Astrocyte (in vitro differentiated cells and primary cell): Measurements from ENCODE around the gene POLR2E. TPM values are rescaled to one million over a fixed set of nuclear protein-coding genes. Genes with fewer than 3 reads are reported as not detected.

ENCODE experiments used
- DNase-seq: peaks from one replicate; pipeline ENCODE4 v3.0.0-alpha.2; 2010; ENCODE audit warnings: low read depth
- FAIRE-seq: peaks from 2 replicates; lab custom pipeline; 2011; peaks lifted over from hg19 to GRCh38; lab: Jason Lieb, UNC
- H2AFZ ChIP-seq: 2 replicates; pipeline ENCODE4 v1.6.0; 2012; ENCODE audit warnings: low read depth, low read length, inconsistent platforms
- H3K27ac ChIP-seq: 2 replicates; pipeline ENCODE4 v1.5.1; 2011; ENCODE audit warnings: low read depth, low read length, inconsistent platforms
- H3K27me3 ChIP-seq: 2 replicates; pipeline ENCODE4 v1.6.0; 2011; ENCODE audit warnings: low read length, inconsistent platforms; ENCODE audit not compliant: insufficient read depth
- H3K36me3 ChIP-seq: 2 replicates; pipeline ENCODE4 v1.5.1; 2011; ENCODE audit warnings: low read length, inconsistent platforms; ENCODE audit not compliant: insufficient read depth
- H3K4me1 ChIP-seq: 2 replicates; pipeline ENCODE4 v1.5.1; 2011; ENCODE audit warnings: low read length, inconsistent platforms; ENCODE audit not compliant: insufficient read depth
- H3K4me2 ChIP-seq: 2 replicates; pipeline ENCODE4 v1.6.0; 2012; ENCODE audit warnings: low read length, inconsistent platforms
- H3K4me3 ChIP-seq: 2 replicates; pipeline ENCODE4 v1.5.1; 2011; ENCODE audit warnings: low read depth, mild to moderate bottlenecking, low read length, inconsistent platforms; ENCODE audit not compliant: insufficient read depth
- H3K79me2 ChIP-seq: 2 replicates; pipeline ENCODE4 v1.6.0; 2012; ENCODE audit warnings: mild to moderate bottlenecking, low read length, inconsistent platforms; ENCODE audit not compliant: insufficient read depth
- H3K9ac ChIP-seq: 2 replicates; pipeline ENCODE4 v1.6.0; 2012; ENCODE audit warnings: mild to moderate bottlenecking, low read length, inconsistent platforms
- H3K9me3 ChIP-seq: 2 replicates; pipeline ENCODE4 v1.5.1; 2012; ENCODE audit warnings: low read depth, mild to moderate bottlenecking, low read length, inconsistent platforms; ENCODE audit not compliant: insufficient read depth
- H4K20me1 ChIP-seq: 2 replicates; pipeline ENCODE4 v1.6.0; 2012; ENCODE audit warnings: low read length, inconsistent platforms; ENCODE audit not compliant: insufficient read depth
- H3K27ac Mint-ChIP-seq: one replicate; pipeline ENCODE4 v1.8.0; 2021; ENCODE audit warnings: mild to moderate bottlenecking, mixed read lengths; ENCODE audit not compliant: unreplicated experiment
- H3K27me3 Mint-ChIP-seq: one replicate; pipeline ENCODE4 v1.8.0; 2021; ENCODE audit warnings: low read depth, mixed read lengths; ENCODE audit not compliant: unreplicated experiment
- H3K36me3 Mint-ChIP-seq: one replicate; pipeline ENCODE4 v1.8.0; 2021; ENCODE audit warnings: low read depth, mixed read lengths; ENCODE audit not compliant: unreplicated experiment
- H3K4me1 Mint-ChIP-seq: one replicate; pipeline ENCODE4 v1.8.0; 2021; ENCODE audit warnings: low read depth, mixed read lengths; ENCODE audit not compliant: unreplicated experiment
- H3K4me3 Mint-ChIP-seq: one replicate; pipeline ENCODE4 v1.8.0; 2021; ENCODE audit warnings: mild to moderate bottlenecking, moderate library complexity, mixed read lengths; ENCODE audit not compliant: unreplicated experiment
- H3K9me3 Mint-ChIP-seq: one replicate; pipeline ENCODE4 v1.8.0; 2021; ENCODE audit warnings: mild to moderate bottlenecking, mixed read lengths; ENCODE audit not compliant: unreplicated experiment
- CTCF ChIP-seq: IDR thresholded peaks from 2 replicates; pipeline ENCODE4 v1.5.1; 2011; ENCODE audit warnings: low read depth, mild to moderate bottlenecking, inconsistent platforms, low read length, moderate library complexity; ENCODE audit not compliant: insufficient read depth
- EZH2 ChIP-seq: IDR thresholded peaks from 2 replicates; pipeline ENCODE4 v1.6.1; 2012; ENCODE audit warnings: mild to moderate bottlenecking, low read length, inconsistent platforms; ENCODE audit not compliant: insufficient read depth
- total RNA-seq: library from RNA; stranded (reverse); gene quantifications from 2 replicates; pipeline ENCODE4 v1.2.1, GENCODE V29; 2021

POLR2E gene
- total RNA-seq, 1 donor from 2014 or later, result 207 TPM

- no peak overlapping the region for H2AFZ ChIP-seq
- H3K9me3 Mint-ChIP-seq, result no peaks in the 10 kb centered on the region
- DNase-seq, result no peak
- H3K27me3 Mint-ChIP-seq, result peaks cover 35% of the 10 kb centered on the region
- H3K79me2 ChIP-seq, result no peaks in the 10 kb centered on the region
- H3K4me1 ChIP-seq, result no peaks in the 10 kb centered on the region
- H3K4me3 Mint-ChIP-seq, result no peak overlapping the region
- no peak overlapping the region for H3K27ac ChIP-seq
- H3K9ac ChIP-seq, result no peak overlapping the region
- H3K9me3 ChIP-seq, result no peaks in the 10 kb centered on the region
- H3K4me2 ChIP-seq, result no peak overlapping the region
- H3K27me3 ChIP-seq, result peaks cover 31% of the 10 kb centered on the region
- peaks cover 2% of the 10 kb centered on the region for H3K36me3 Mint-ChIP-seq
- H4K20me1 ChIP-seq, result no peaks in the 10 kb centered on the region
- H3K4me3 ChIP-seq, result no peak overlapping the region
- TF ChIP-seq EZH2, result no peak
- TF ChIP-seq CTCF, result no peak
- no peak overlapping the region for H3K27ac Mint-ChIP-seq
- no peak for FAIRE-seq
- H3K36me3 ChIP-seq, result no peaks in the 10 kb centered on the region
- no peaks in the 10 kb centered on the region for H3K4me1 Mint-ChIP-seq
Measured at GRCh38 chr19:1072371-1073015, 22.7 kb downstream of the POLR2E start.

DNA sequence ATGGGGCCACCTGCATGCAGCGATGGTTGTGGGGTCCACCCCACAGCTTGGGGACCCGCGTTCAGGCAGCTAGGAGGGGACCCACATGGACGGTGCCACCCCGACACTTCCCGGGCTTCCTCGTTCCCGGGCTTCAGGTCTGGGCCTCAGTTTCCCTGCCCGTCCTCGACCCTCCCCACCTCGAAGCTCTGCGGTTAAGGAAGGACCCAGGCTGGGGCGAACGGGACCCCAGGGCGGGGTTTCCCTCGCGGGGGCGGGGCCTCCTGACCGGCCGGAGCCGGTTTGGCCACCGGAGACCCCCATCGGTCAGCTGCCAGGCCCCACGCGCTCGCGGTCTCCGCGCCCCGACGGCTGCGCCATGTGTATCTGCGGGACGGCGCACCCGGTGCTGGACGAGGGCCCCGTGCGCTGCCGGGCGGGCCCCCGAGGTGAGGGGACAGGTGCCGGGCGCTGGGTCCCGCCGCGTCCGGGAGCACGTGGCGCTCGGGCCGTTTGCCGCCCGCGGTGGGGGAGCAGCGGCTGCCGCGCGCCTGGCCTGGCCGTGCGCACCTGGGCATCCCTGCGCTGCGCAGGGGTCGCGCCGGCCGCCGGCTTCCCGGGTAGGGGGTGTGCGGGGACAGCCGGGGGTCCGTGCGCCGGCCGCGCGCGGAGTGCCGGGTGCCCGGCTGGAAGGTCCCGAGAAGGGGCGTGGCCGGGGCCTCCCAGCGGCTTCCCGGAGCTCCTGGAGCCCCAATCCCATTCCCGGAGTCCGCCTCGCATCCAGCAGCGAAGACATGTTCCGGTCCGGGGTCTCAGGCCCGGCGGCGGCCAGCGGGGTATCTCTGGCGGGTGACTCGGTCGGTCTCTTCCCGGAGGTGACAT lies 24.0 kb downstream of the POLR2E start:
- Mint-ChIP-seq H3K36me3 (peaks cover 2% of the 10 kb centered on the region), H3K4me3 (no peak overlapping the region), H3K27ac (no peak overlapping the region), H3K4me1 (no peaks in the 10 kb centered on the region), H3K27me3 (peaks cover 35% of the 10 kb centered on the region), H3K9me3 (no peaks in the 10 kb centered on the region)
- Histone ChIP-seq H3K9ac (no peak overlapping the region), H3K79me2 (no peaks in the 10 kb centered on the region), H3K4me2 (peak overlapping the region; percentile 44), H3K4me3 (no peak overlapping the region), H3K4me1 (peaks cover 3% of the 10 kb centered on the region), H3K36me3 (no peaks in the 10 kb centered on the region), H3K27ac (no peak overlapping the region), H4K20me1 (no peaks in the 10 kb centered on the region), H3K27me3 (peaks cover 35% of the 10 kb centered on the region), H2AFZ (no peak overlapping the region), H3K9me3 (no peaks in the 10 kb centered on the region)
- TF ChIP-seq CTCF (no peak), EZH2 (peak; percentile 93)
- FAIRE-seq (no peak), DNase-seq (no peak)
